ENCODE data around the gene MARK2.

MARK2 gene

DNA sequence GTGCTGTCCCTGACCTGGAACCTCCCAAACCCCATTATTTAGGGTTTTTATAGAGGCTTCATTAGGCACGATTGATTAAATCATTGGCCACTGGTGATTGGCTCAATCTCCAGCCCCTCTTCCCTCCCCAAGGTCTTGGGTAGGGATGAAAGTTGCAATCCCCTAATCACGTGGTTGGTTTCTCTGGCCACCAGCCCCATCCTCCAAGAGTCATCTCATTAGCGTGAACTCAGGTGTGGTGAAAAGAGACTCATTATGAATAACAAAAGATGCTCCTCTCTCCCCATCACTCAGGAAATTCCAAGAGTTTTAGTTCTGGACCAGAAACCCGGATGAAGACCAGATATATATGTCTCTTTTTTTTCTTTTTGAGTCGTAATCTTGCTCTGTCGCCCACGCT is 7.6 kb upstream of the MARK2 start:
- DNase-seq: no peak

DNA sequence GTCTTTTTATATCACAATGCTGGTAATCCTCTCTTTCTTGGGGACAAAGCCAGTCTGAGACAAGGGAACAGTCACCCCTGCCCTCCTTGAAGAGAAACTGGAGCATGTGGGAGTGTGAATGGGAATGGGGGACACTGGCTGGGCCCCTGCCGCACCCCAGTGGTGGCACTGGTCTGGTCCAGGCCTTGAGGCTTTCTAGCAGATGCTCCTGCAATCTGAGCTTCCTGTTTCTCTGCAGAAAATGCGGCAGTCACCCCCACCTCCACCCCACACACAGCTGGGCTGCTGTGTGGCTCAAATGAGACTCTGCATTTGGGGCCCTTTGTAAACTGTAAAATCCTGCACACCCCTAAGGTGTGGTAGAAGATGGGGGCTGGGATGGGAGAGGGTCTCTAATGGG is 6.6 kb upstream of the MARK2 start:
- peak; percentile 58 for DNase-seq

DNA sequence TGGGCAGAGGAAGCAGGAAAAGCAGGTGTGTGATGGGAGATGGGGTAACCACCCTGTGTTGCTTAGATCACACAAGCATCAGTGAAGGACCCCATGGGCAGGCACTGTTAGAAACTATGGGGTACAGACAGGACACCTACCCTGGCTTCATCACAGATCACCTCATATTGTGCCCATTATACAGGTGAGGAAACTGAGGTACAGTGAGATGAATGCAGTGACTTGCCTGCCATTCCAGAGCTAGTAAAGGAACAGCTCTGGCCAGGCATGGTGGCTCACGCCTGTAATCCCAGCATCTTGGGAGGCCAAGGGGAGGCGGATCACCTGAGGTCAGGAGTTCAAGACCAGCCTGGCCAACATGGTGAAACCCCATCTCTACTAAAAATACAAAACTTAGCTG is 5.9 kb upstream of the MARK2 start:
- DNase-seq: no peak

DNA sequence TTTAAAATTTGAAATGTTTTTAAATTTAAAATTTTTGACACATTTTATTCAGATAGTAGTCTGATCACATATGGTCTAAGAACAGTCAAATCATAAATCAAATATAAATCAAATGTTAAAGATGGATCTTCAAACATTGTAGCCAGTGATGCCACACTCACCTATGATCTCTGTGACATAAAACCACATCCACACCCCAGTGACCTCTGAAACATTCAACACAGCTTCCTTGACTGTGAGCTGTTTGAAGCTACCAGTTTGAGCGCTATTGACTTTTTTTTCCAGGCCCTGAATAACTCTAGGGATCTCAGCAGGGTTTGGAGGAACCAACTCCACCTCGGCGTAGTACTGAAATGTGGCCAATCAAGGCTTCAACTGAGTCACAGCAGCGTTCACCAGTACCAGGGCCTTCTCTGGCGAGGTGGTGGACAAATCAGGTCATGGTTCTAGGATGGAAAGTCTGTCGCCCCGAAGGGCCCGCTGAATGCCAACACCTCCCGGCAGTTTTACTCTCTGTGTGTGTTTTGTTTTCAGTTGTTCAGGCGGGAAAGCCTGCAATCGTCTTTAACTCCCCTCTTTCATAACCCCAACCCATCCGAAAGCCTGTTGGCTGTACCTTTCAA is 4.3 kb upstream of the MARK2 start:
- no peak for DNase-seq

DNA sequence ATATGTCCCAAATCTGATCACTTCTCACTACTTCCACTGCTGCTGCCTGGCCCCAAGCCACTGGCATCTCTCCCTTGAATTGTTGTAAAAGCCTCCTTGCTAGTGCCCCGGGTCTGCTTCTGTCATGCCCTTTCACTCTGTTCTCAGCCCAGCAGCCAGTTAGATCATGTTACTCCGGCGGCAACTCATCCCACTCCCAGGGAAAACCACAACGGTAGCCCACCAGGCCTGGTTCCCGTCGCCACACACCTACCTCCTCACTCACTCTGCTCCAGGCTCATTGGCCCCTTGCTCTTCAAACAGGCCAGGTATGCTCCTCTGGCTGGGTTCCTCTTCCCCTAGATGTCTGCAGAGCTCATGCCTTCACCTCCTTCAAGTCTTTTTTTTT is 3.8 kb upstream of the MARK2 start:
- no peak for DNase-seq

- DNase-seq: peak; percentile 56
Observed at GRCh38 chr11:63837027-63837688, 1.8 kb upstream of the MARK2 start.

DNA sequence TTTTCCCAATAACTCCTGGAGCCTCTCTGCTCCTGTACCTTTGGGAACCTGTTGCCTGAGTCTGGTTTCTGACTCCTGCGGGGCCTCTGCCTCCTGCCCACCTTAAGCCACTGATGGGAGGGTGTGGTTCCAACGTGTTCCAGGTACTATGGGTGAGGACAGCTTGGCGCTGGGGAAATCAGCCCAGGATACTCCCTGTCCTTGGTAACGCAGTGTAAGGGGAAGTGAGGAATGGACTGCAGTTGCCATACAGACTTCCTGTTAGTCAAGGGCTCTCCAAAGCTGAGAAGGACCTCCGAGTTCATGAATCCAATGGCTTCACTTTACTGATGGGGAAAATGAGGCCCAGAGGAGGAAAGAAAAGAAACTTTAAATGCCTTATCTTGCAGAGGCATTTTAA is 1.2 kb upstream of the MARK2 start:
- DNase-seq: peak; percentile 73

- no peak for DNase-seq
Observed at GRCh38 chr11:63838150-63838677, 696 bp upstream of the MARK2 start.

- DNase-seq: peak; percentile 70
Observed at GRCh38 chr11:63839508-63840355, 822 bp downstream of the MARK2 start.

DNA sequence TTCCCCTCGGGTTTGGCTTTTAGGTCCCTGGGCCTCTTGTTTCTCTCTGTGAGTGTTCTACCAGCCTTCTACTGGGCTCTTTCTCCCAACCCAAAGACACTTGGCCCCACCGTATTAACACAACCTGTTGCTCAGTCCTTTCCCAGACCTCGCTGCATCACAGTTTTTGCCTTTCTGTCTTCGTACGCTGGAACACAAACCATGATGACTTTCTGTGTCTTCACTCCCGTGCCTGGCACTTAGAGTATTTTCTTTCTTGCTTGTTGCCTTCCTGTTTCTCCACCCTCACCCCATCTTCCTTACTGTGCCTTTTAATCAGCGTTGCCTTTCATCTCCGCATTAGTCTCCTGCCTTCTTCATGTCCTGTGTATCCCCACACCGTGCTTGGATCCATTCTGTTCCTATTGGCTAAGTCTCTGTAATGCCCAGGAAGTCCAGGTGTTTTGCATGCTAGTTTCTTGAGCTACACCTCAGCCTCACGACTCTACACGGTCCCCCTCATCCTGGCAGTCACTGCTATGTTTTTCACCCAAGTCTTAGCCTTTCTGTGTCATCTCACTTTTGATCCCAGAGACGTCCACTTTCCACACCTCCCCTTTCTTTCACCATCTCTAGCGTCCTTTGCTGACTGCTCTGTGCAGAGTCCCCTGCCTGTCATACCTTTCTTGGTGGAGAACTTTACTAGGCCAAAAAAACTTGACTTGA is 1.6 kb downstream of the MARK2 start:
- DNase-seq: no peak

GRCh38 chr11:63841554-63841953 is 2.6 kb downstream of the MARK2 start:
- DNase-seq: no peak

GRCh38 chr11:63843041-63843440 is 4.1 kb downstream of the MARK2 start:
- no peak for DNase-seq

DNA sequence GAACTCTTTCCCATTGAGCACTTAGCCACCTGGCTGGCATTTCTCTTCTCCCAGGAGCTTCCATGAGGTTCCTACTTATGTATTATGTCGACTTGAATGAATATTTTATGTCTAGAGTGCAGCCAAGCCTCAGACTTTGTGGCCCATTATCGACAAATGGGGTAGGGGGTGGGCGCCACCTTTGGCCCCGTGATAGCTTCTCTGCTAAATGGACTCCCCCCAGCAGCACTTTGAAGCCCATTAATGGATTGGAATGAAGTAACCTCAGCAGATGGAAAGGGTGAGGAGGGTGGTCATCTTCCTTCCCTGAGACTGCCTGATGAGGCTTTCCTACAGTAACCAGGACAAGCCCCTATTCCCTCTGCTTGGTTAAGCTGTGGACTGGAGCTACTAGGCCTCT is 5.9 kb downstream of the MARK2 start:
- no peak for DNase-seq

DNA sequence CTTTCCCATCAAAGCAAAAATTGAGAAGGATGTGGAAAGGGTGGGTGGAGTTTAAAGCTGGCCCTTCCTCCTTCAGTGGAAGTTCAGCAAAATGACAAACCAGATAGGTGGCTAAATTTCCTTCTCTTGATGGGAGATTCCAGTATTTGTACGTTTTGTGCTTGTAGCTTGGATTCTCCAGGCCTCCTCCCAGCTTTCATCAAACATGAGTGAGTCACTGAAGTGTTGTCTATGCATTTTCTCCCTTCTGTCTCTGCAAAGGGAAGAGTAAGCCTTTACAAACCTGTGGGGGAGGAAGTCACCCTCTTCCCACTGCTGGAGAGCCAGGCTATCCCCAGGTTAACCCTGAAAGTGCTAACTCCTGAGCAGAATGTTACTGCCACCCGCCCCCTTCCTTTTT is 6.4 kb downstream of the MARK2 start:
- DNase-seq: no peak

- DNase-seq: no peak
Observed at GRCh38 chr11:63845911-63846310, 7.0 kb downstream of the MARK2 start.

DNA sequence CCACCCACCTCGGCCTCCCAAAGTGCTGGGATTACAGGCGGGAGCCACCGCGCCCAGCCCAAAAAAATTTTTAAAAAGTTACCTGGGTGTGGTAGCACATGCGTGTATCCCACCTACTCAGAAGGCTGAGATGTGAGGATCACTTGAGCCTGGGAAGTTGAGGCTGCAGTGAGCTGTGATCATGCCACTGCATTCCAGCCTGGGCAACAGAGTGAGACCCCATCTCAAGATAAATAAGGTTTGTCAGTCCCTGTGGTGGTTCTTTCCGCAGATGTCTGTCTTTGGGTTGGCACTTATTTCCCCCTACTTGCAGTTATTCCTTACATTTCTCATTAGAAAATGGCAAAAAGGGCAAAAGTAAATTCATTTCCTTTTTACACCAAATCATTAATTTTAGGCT is 8.0 kb downstream of the MARK2 start:
- no peak for DNase-seq

GRCh38 chr11:63847363-63847762 is 8.5 kb downstream of the MARK2 start:
- no peak for DNase-seq

DNA sequence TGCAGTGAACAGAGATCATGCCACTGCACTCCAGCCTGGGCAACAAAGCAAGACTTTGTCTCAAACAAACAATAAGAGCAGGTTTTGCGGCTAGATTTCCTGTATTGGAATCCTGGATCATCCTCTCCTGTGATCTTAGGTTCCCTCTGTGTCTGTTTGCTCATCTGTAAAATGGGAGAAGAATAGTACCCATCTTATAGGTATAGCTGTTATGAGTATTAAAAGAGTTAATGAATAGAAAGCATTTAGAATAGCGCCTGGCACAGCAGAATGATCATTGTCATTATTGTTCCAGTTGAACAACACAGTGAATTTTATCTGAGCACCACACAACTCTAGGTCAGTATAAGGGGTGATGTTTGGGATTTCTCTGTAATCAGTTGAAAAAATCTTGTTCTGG is 10.8 kb downstream of the MARK2 start:
- no peak for DNase-seq

GRCh38 chr11:63850920-63851319 is 12.0 kb downstream of the MARK2 start:
- no peak for DNase-seq

DNA sequence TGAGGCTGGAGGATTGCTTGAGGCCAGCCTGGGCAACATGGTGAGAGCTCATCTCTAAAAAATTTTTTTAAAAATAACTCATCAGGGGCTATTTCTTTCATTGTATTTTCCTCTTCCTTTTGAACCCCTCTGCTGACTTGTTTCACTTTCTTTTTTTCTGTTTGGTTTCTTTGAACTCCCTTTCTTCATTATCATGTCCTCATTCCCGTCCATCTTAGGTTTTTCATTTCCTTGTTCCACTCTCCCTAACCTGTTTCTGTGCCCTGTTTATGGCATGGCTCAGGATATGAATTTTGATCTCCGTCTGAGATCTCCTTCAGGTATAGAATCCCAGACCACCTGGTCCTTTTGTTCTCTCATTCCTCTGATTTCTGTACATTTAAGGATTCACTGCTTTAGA is 12.5 kb downstream of the MARK2 start:
- peak; percentile 27 for DNase-seq

DNA sequence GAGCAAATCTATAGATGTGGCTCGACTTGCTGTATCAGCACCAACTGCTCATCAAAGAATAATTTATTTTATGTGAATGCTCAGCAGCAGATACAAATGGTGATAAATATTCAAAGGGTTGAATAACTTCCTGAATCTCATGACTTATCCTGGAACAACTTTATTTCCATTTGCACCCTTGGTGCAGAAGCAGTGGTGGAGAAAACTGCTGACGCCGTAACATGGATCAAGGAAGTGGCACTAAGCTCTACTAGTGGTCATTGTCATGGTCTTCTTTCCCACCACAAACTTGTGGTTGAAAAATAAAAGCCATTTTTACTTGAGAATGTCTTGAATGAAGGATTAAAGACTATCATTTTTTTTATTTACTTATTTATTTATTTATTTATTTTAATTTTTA is 14.6 kb downstream of the MARK2 start:
- peak; percentile 22 for DNase-seq

- no peak for DNase-seq
Observed at GRCh38 chr11:63854696-63855095, 15.8 kb downstream of the MARK2 start.

DNA sequence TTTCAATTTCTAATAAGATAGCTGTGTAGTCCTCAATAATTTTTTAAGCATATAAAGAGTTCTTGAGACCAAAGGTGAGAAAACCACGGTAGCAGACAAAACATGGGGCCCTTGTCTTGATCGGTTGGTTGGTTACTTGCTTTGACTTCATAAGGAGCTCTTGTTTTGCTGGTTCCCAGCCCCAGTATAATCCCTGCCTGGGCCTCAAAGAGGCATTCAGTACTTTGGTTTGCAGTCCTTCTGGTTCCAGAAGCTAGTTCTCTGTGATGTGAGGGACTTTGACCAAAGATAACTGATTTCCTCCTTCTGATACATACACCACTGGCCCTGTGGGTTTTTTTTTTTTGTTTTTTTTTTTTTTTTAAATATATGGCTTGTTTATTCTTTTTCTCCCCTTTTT is 17.1 kb downstream of the MARK2 start:
- no peak for DNase-seq

Data from MV-4-11 (cell line).